Epithelial cell of esophagus (primary cell): ENCODE data around the gene RTTN.

ENCODE experiments used
- DNase-seq: peaks from one replicate; pipeline ENCODE4 v3.0.0; 2010; ENCODE audit warnings: low read depth
- H3K4me3 ChIP-seq: 2 replicates; pipeline ENCODE4 v1.5.1; 2011; ENCODE audit warnings: mild to moderate bottlenecking, low read length, control low read depth
- TF ChIP-seq, protein P1 (sequence below): IDR thresholded peaks from 2 replicates; pipeline ENCODE4 v1.5.1; 2011; ENCODE audit warnings: low read depth, mild to moderate bottlenecking, low read length, control low read depth, inconsistent platforms; ENCODE audit not compliant: insufficient read depth; ENCODE audit errors: missing control alignments

RTTN gene

DNA sequence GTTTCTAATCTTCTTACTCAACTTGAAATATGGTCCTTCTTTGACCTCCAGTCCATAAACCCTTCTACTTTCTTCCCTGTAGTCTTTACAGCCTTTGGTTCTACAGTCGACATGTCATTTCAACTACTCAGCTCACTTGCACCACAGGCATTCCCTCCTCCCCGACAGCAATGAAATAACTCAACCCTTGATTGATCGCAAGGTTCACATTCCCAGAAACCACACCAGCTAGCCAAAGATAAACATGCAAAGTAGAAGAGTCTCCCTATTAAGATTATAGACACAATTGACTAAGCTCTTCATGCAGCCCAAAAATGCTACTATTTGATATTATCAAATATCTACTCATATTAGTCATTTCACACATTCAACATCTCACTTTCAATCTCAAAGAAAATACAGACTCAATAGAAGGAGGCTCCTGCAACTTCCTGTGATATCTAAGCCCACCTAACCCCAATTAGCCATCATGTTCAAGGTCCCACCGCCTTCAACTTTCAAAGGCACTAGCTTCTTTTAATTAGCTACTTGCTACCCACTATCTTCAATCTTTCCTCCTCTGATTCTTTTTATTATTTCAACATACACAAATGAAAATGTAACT lies 50.8 kb downstream of the RTTN start:
- TF ChIP-seq, protein P1, sequence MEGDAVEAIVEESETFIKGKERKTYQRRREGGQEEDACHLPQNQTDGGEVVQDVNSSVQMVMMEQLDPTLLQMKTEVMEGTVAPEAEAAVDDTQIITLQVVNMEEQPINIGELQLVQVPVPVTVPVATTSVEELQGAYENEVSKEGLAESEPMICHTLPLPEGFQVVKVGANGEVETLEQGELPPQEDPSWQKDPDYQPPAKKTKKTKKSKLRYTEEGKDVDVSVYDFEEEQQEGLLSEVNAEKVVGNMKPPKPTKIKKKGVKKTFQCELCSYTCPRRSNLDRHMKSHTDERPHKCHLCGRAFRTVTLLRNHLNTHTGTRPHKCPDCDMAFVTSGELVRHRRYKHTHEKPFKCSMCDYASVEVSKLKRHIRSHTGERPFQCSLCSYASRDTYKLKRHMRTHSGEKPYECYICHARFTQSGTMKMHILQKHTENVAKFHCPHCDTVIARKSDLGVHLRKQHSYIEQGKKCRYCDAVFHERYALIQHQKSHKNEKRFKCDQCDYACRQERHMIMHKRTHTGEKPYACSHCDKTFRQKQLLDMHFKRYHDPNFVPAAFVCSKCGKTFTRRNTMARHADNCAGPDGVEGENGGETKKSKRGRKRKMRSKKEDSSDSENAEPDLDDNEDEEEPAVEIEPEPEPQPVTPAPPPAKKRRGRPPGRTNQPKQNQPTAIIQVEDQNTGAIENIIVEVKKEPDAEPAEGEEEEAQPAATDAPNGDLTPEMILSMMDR: no peak
- no peak overlapping the region for H3K4me3 ChIP-seq
- DNase-seq: no peak

DNA sequence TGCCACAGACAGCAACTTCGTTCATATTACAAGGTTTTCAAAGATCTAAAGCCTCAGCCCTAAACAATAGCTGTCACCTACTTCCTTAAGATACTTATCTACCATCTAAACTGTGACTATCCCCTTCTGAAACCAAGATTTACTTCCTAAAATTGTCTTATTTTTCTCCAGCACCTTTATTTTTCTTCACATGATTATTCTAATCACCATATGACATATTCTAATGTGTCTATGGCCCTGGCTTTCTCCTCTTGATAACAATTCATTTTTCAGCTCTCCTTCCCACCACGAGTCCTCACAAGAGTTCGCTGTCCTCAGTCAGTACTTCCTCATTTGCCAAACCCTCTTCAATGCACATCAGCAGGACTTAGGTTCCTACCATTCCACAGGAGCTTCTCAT lies 53.9 kb downstream of the RTTN start:
- TF ChIP-seq, protein P1: no peak
- DNase-seq: no peak
- no peak overlapping the region for H3K4me3 ChIP-seq

DNA sequence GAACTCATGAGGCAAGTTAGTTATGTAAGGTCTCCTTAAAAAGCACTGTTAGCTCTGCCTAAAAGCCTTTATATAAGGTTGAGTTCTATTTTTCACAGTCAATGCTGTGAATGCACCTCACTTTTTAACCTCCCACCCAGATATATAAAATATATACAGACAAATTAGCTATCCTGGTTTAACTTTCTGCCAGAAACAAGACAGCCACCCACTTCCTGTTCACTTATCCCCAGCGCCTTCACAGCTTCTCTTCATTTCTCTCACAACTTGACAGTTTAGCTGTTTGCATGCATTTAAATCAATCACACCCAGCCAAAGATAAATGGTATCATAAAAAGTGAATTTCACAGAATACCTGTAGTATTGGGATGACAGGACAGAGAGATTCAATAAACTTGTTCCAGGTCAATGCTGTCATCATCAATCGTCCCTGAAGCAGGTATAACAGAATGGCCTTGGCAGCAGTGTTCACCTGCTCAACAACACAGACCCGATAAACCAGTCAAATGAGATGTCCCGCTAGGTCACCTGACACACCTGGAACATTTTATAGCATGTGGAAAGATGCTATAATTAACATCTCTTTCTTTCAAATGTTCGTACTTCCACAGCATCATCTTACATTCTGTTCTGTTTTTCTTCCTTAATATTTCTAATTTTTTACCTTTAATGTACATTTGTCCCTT lies 55.7 kb downstream of the RTTN start:
- DNase-seq: peak; percentile 43
- TF ChIP-seq, protein P1: no peak
- H3K4me3 ChIP-seq: no peak overlapping the region

DNA sequence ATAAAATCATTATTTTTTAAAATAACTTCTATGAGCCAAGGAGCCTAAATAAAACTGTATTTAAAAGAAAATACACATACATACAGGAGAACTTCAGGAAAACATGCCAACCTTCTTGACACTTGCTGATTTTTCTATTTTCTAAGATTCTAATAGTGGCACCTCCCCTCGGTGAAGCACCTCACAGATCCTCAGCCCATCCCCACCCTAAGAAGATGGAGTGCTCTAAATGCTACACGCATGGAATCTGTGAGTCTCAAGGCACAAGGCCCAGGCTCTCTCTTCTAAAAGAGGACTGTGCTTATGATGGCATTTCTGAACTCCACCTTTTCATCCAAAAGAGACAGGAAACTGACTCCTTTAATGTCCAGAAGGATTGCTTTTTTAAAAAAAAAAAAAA lies 56.3 kb downstream of the RTTN start:
- H3K4me3 ChIP-seq: no peak overlapping the region
- TF ChIP-seq, protein P1: no peak
- no peak for DNase-seq

DNA sequence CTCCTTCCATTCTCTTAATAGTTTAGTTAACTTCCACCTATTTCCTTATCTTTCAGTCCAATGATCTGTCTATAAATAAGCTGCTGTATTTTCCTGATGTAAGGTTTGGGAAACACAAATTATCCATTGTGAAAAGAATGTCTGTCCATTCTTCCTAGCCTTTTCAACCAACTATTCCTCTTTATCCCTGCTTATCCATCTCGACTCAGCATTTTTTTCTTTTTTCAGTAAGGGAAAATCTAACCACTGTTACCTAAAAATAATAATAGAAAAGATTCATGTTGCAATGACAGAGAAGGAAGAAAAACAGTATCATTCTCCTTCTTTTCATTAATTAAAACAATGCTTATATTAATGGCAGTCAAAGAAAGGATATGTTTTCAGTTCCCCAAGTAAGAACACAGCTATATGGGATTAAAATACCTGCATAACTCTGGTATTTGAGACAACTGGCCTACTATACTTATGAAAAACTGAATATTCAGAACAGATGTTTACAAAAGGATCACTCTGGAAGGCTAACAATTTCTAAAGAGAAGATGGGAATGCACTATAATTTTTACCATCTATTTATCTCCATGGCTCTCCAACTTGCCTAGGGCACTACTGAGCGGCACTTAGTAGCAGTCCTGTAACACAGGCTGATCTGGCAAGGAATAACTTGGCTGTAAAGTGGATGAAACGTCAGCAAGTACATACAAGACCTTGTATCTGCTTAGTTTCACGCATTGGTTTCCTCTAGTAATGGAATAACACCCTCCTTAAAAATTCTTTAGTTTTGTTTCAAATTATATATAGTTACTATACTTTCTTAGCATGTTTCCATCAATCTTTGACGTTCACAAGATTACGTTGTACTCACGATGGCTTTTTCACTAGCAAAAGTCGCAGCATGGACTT lies 57.2 kb downstream of the RTTN start:
- DNase-seq: no peak
- H3K4me3 ChIP-seq: no peak overlapping the region
- TF ChIP-seq, protein P1: no peak

DNA sequence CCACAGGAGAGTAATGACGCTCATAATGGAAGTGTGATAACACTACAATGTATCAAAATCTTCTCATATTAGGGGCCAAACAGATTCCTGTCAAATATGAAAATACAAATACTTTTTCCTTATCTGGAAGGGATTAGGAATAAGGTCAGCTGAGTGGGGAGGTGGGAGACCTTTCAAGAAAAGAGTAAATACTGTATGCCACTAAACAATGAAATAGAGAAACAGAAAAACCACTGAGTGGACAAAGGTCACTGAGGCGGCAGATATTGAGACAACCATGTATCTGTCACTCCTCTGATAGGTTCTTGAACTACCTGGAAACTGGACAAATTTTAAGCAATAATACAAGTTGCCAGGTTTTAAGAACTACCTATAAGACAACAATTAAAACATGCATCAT lies 59.3 kb downstream of the RTTN start:
- no peak overlapping the region for H3K4me3 ChIP-seq
- no peak for DNase-seq
- TF ChIP-seq, protein P1: no peak
